Testis (tissue), 3 donors: ENCODE data around the gene CCBE1. TPM values are rescaled to one million over a fixed set of nuclear protein-coding genes. Genes with fewer than 3 reads are reported as not detected.

Experiments
- DNase-seq: peaks from one replicate; pipeline ENCODE4 v3.0.0-alpha.2; 2019
- H3K27ac ChIP-seq, 2 donors: fragments of 200-600 bp; sonication (generic); one replicate each; pipeline ENCODE4 v1.5.1; 2019
- H3K27me3 ChIP-seq: fragments of 200-600 bp; sonication (generic); one replicate; pipeline ENCODE4 v1.5.1; 2019
- H3K36me3 ChIP-seq: fragments of 200-600 bp; sonication (generic); one replicate; pipeline ENCODE4 v1.5.1; 2017; ENCODE audit warnings: low read depth; ENCODE audit errors: missing control alignments
- H3K4me1 ChIP-seq: fragments of 200-600 bp; sonication (generic); one replicate; pipeline ENCODE4 v1.5.1; 2019
- H3K4me3 ChIP-seq, 2 donors: fragments of 200-600 bp; sonication (generic); one replicate each; pipeline ENCODE4 v1.5.1; 2017 to 2019
- H3K9me3 ChIP-seq: fragments of 200-600 bp; sonication (generic); one replicate; pipeline ENCODE4 v1.5.1; 2017
- CTCF ChIP-seq, 3 experiments: fragments of 450-650 bp in 2 of 3; fragments of 200-600 bp in 1 of 3; sonication (generic) in 1 of 3; IDR thresholded peaks; one replicate each; pipeline ENCODE4 v1.5.1; 2016 to 2019; ENCODE audit warnings: antibody characterized with exemption in 3 of 3, mild to moderate bottlenecking in 2 of 3, moderate library complexity in 1 of 3
- POLR2A ChIP-seq: fragments of 450-650 bp; IDR thresholded peaks from one replicate; pipeline ENCODE4 v1.6.1; 2017; ENCODE audit warnings: antibody characterized with exemption, mild to moderate bottlenecking, moderate library complexity
- WGBS, 2 donors: methylation state at CpG; one replicate each; pipeline ENCODE4 v1.1.5; 2018; 5-methylcytosine and 5-hydroxymethylcytosine counted together
- intact Hi-C: fragments of 100-400 bp; cut with DNase I; formaldehyde crosslinking; loops from one replicate; pipeline ENCODE4 v1.15.1; 2023; ENCODE audit warnings: low total_unique reads
- polyA plus RNA-seq: library from polyadenylated mRNA; stranded (reverse); fragments of 350-450 nt; fragmentation: Illumina TruSeq; extraction: RNeasy Lipid Tissue Mini Kit (QIAGEN cat#74804); gene quantifications from one replicate; pipeline ENCODE4 v1.2.3, GENCODE V29; 2014; ENCODE audit warnings: low read depth, low replicate concordance; ENCODE audit not compliant: insufficient read depth
- total RNA-seq, 2 donors: library from RNA; depleted of rRNA; stranded (reverse); fragments of >200 nt; gene quantifications; one replicate each; pipeline ENCODE4 v1.2.3, GENCODE V29; 2016

CCBE1 gene
- total and polyA plus RNA-seq, 3 donors from 2014 or later = 1.8 to 2.6 (median 1.9) TPM

DNA sequence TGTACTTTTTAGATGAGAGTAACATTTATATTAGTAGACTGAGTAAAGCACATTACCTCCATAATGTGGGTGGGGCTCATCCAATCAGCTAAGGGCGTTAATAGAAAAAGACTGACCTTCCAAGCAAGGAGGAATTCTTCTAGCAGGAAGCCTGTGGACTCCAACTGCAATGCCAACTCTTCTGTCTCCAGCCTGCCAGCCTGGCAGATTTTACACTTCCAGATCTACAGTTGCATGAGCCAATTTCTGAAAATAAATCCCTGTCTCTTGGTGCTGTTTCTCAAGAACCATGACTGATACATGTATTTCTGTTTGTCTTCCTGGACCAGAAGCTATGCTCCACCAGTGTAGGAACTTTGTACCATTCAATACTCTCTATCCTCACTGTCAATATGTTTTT, 269.2 kb downstream of the CCBE1 start:
- Histone ChIP-seq H3K4me1 (no peaks in the 10 kb centered on the region), H3K27me3 (no peaks in the 10 kb centered on the region), H3K4me3 (no peak overlapping the region), H3K27ac (no peak overlapping the region), H3K36me3 (no peaks in the 10 kb centered on the region), H3K9me3 (no peaks in the 10 kb centered on the region)
- intact Hi-C loops = no loop called here
- WGBS, 2 donors = 83 to 88% methylated on average over 1 of the region's 1 CpG
- TF ChIP-seq CTCF (IDR thresholded peaks at IDR 0.05) (no peak), POLR2A (no peak)
- no peak for DNase-seq

DNA sequence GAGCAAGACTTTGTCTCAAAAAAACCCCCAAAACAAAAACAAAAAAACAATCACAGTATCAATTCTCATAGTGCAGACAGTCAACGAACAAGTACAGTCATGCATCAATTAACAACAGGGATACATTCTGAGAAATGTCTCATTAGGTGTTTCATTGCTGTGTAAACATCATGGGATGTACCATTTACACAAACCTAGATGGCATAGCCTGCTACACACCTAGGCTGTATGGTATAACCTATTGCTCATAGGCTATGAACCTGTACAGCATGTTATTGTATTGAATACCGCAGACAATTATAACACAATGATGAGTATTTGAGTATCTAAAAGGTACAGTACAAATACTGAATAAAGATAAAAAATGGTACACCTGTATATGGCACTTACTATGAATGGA, 270.4 kb downstream of the CCBE1 start:
- Histone ChIP-seq H3K9me3 (no peaks in the 10 kb centered on the region), H3K27me3 (no peaks in the 10 kb centered on the region), H3K4me1 (no peaks in the 10 kb centered on the region), H3K36me3 (no peaks in the 10 kb centered on the region), H3K4me3 (no peak overlapping the region), H3K27ac (no peak overlapping the region)
- intact Hi-C loops = no loop called here
- TF ChIP-seq CTCF (IDR thresholded peaks at IDR 0.05) (no peak), POLR2A (no peak)
- 85 to 92% methylated on average over 2 of the region's 2 CpGs for WGBS, 2 donors
- no peak for DNase-seq

GRCh38 chr18:59423259-59423658, 274.0 kb downstream of the CCBE1 start:
- no peak overlapping the region for H3K27ac ChIP-seq
- 29 to 49% methylated on average over 2 of the region's 2 CpGs for WGBS, 2 donors
- H3K9me3 ChIP-seq = no peaks in the 10 kb centered on the region
- no peak overlapping the region for H3K4me3 ChIP-seq
- intact Hi-C loops = no loop called here
- H3K36me3 ChIP-seq = no peaks in the 10 kb centered on the region
- DNase-seq = no peak
- no peaks in the 10 kb centered on the region for H3K27me3 ChIP-seq
- no peaks in the 10 kb centered on the region for H3K4me1 ChIP-seq
- no peak for TF ChIP-seq POLR2A
- TF ChIP-seq CTCF (IDR thresholded peaks at IDR 0.05) = no peak

DNA sequence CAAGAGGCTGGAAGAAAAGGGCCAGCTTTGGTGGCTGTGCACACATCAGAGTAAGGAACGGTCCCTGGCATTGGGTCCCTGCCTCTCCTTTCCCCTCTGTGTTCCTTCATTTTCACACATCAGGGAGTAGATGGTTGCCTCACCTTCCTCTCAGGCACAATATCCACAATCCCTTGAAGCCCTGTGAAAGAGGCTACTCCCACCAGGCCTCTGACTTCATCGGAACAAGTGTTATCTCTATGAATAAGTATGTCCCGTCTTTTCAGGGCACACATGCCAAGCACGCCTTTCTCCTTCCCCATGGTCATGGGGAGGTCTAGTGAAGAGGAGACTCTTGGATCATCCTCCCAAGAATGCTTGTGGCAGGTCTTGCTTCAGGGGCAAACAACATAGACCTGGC, 277.0 kb downstream of the CCBE1 start:
- 51 to 61% methylated on average over 2 to 4 of the region's 4 CpGs for WGBS, 2 donors
- H3K4me1 ChIP-seq = no peaks in the 10 kb centered on the region
- H3K27me3 ChIP-seq = no peaks in the 10 kb centered on the region
- no peaks in the 10 kb centered on the region for H3K36me3 ChIP-seq
- no peaks in the 10 kb centered on the region for H3K9me3 ChIP-seq
- intact Hi-C loops = no loop called here
- no peak for DNase-seq
- no peak for TF ChIP-seq POLR2A
- no peak for TF ChIP-seq CTCF (IDR thresholded peaks at IDR 0.05)
- H3K27ac ChIP-seq = no peak overlapping the region
- no peak overlapping the region for H3K4me3 ChIP-seq

- H3K9me3 ChIP-seq = no peaks in the 10 kb centered on the region
- no peaks in the 10 kb centered on the region for H3K4me1 ChIP-seq
- no peak overlapping the region for H3K4me3 ChIP-seq
- no peaks in the 10 kb centered on the region for H3K27me3 ChIP-seq
- intact Hi-C loops = no loop called here
- TF ChIP-seq POLR2A (no peak), CTCF (IDR thresholded peaks at IDR 0.05) (no peak)
- H3K27ac ChIP-seq = no peak overlapping the region
- WGBS, 2 donors = 45 to 48% methylated on average over 4 of the region's 4 CpGs
- DNase-seq = no peak
- H3K36me3 ChIP-seq = no peaks in the 10 kb centered on the region
Measured at GRCh38 chr18:59419386-59419785, 277.8 kb downstream of the CCBE1 start.
